ENCODE data around the gene CTDP1. TPM values are rescaled to one million over a fixed set of nuclear protein-coding genes. Genes with fewer than 3 reads are reported as not detected.

The CTDP1 gene
- total and polyA plus RNA-seq, 4 donors = 2.7 to 13.9 (median 10.5) TPM

DNA sequence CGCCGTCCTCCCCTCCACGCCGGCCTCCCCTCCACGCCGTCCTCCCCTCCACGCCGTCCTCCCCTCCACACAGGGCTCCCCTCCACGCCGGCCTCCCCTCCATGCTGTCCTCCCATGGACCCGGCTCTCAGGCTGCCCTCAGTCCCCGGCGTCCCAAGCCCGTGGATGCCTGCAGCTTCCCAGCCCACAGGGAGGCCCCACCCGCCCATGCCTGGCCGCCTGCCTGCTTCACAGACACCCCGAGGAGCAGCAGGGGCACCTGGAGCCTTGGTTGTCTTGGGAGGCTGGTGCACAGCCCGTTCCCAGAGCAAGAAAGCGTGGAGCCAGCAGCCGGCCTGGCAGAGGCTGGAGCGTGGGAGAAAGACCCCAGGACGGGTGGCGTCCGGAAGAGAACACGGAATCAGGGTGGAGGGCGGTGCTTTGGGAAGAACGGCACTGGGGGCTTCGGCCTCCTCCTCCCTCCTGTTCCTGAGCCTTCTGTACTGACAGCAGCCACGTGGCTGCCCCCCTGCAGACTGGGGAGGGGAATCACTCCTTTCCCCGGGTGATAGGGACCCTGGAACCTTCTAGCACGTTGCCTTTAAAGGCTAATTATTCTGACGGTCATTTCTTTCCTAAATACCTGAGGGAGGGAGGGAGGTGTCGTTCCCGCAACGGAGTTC lies 92.0 kb downstream of the CTDP1 start (continued):
- TF ChIP-seq, protein P1, sequence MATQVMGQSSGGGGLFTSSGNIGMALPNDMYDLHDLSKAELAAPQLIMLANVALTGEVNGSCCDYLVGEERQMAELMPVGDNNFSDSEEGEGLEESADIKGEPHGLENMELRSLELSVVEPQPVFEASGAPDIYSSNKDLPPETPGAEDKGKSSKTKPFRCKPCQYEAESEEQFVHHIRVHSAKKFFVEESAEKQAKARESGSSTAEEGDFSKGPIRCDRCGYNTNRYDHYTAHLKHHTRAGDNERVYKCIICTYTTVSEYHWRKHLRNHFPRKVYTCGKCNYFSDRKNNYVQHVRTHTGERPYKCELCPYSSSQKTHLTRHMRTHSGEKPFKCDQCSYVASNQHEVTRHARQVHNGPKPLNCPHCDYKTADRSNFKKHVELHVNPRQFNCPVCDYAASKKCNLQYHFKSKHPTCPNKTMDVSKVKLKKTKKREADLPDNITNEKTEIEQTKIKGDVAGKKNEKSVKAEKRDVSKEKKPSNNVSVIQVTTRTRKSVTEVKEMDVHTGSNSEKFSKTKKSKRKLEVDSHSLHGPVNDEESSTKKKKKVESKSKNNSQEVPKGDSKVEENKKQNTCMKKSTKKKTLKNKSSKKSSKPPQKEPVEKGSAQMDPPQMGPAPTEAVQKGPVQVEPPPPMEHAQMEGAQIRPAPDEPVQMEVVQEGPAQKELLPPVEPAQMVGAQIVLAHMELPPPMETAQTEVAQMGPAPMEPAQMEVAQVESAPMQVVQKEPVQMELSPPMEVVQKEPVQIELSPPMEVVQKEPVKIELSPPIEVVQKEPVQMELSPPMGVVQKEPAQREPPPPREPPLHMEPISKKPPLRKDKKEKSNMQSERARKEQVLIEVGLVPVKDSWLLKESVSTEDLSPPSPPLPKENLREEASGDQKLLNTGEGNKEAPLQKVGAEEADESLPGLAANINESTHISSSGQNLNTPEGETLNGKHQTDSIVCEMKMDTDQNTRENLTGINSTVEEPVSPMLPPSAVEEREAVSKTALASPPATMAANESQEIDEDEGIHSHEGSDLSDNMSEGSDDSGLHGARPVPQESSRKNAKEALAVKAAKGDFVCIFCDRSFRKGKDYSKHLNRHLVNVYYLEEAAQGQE (IDR thresholded peaks at IDR 0.05) = no peak

DNA sequence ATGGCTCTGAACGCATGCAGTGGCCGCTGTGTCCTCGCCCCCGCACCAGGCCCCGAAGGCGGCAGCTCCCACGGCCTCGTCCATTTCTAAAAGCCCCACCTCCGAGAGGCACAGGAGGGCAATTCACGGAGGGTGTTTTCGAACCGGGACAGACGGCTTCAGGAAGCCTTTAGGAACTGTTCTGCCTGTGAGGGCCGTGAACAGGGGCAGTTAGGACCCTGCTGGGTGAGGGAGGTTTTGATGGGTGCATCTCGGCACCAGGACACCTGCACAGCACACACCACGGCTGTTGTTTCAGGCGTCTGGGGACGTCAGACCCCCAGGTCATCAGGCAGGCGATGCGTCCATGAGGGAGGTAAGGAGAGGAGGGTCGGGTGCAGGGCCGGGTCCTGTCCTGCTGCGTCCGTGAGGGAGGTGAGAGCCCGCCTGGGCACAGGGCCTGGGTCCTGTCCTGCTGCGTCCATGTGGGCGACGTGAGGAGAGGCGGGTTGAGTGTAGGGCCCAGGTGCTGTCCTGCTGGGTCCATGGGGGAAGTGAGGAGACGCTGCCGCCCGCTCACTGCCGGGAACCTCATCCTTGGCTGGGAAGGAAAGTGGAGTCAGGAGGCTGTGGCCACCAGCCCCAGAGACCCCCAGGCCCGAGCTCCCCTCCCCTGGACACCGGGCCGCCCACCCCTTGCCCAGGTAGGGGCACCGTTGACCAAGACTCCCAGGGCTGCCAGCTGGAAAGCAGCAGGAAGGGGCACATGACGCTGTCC lies 92.7 kb downstream of the CTDP1 start:
- H3K9me3 ChIP-seq (ENCODE audit: control insufficient read depth in 4 of 4, low read length in 3 of 4) = peaks cover 0 to 7% (median 4%) of the 10 kb centered on the region in 4 donors
- no peak overlapping the region for H3K9ac ChIP-seq (ENCODE audit: low read depth in 1 of 2, low read length in 2 of 2)
- no peak overlapping the region for H3K27ac ChIP-seq (ENCODE audit: low read depth in 1 of 2, low read length in 2 of 2)
- WGBS = 82% methylated on average over 38 of the region's 38 CpGs
- no peaks in the 10 kb centered on the region for H3K4me1 ChIP-seq (ENCODE audit: control insufficient read depth in 4 of 4, insufficient read depth in 4 of 4, low read length in 3 of 4)
- H3K27me3 ChIP-seq (ENCODE audit: control insufficient read depth in 4 of 4, insufficient read depth in 4 of 4, low read length in 3 of 4) = no peaks in the 10 kb centered on the region
- H3K36me3 ChIP-seq (ENCODE audit: control insufficient read depth in 4 of 4, insufficient read depth in 3 of 4, low read depth in 1 of 4, low read length in 3 of 4) = peaks cover 0 to 2% (median 0%) of the 10 kb centered on the region in 4 donors
- no peak for DNase-seq (ENCODE audit: low spot score)
- no peak overlapping the region for H3K4me3 ChIP-seq (ENCODE audit: low read depth in 1 of 3, low read length in 3 of 3)
- TF ChIP-seq, protein P2, sequence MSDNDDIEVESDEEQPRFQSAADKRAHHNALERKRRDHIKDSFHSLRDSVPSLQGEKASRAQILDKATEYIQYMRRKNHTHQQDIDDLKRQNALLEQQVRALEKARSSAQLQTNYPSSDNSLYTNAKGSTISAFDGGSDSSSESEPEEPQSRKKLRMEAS (IDR thresholded peaks at IDR 0.05) = no peak
- TF ChIP-seq, protein P3, sequence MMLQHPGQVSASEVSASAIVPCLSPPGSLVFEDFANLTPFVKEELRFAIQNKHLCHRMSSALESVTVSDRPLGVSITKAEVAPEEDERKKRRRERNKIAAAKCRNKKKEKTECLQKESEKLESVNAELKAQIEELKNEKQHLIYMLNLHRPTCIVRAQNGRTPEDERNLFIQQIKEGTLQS (IDR thresholded peaks at IDR 0.05) = no peak
- TF ChIP-seq TAF1 (conservative IDR thresholded peaks at IDR 0.05) = no peak
- no peak for TF ChIP-seq FOXA1 (IDR thresholded peaks at IDR 0.05)
- no peak for TF ChIP-seq RAD21 (IDR thresholded peaks at IDR 0.05)

DNA sequence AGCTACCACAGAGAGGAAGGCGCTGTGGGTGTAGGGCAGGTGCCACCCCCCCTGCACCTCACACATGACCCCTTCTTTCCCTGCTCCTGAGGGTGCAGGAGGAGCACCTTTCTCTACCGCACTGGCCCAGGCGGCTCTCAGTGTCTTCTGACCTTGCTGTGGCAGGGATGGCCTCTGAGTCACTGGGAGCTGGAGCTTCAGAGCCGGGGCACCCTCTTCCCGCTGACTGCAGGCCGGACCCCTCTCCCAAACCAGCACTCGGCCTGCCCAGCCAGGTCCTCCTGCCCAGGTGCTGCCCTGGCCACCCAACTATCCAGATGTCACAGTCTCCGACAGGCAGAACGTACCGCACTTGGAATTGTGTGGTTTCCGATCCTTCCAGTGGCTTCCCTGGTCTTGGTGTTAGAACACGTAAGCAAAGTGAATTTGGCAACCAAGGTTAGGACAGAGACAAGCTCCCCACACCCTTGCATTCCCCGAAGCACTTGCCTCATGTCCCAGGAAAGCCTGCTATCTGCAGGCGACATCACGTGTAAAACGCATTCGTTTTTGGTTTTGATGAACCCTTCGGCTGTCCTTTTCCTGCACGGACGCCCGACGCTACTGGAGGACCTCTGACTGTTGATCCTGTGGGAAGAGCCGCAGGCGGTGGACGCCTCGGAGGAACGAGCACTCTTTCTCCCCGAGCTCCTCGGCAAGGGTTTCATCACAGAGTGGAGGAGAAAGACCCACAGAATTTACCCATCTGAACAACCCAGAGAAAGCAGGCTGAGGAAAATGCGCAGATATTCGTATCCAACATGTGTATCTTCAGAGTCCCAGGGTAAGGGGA lies 93.5 kb downstream of the CTDP1 start:
- H3K36me3 ChIP-seq (ENCODE audit: control insufficient read depth in 4 of 4, insufficient read depth in 3 of 4, low read depth in 1 of 4, low read length in 3 of 4) = peaks cover 0 to 2% (median 0%) of the 10 kb centered on the region in 4 donors
- no peak overlapping the region for H3K4me3 ChIP-seq (ENCODE audit: low read depth in 1 of 3, low read length in 3 of 3)
- no peak overlapping the region for H3K9ac ChIP-seq (ENCODE audit: low read depth in 1 of 2, low read length in 2 of 2)
- WGBS = 91% methylated on average over 31 of the region's 31 CpGs
- TF ChIP-seq TAF1 (conservative IDR thresholded peaks at IDR 0.05) (no peak), HNF4G (IDR thresholded peaks at IDR 0.05) (no peak), YY1 (IDR thresholded peaks at IDR 0.05) (no peak), EGR1 (IDR thresholded peaks at IDR 0.05; ENCODE audit: low read depth in 2 of 2) (no peak), SP1 (IDR thresholded peaks at IDR 0.05) (no peak)
- TF ChIP-seq, protein P4, sequence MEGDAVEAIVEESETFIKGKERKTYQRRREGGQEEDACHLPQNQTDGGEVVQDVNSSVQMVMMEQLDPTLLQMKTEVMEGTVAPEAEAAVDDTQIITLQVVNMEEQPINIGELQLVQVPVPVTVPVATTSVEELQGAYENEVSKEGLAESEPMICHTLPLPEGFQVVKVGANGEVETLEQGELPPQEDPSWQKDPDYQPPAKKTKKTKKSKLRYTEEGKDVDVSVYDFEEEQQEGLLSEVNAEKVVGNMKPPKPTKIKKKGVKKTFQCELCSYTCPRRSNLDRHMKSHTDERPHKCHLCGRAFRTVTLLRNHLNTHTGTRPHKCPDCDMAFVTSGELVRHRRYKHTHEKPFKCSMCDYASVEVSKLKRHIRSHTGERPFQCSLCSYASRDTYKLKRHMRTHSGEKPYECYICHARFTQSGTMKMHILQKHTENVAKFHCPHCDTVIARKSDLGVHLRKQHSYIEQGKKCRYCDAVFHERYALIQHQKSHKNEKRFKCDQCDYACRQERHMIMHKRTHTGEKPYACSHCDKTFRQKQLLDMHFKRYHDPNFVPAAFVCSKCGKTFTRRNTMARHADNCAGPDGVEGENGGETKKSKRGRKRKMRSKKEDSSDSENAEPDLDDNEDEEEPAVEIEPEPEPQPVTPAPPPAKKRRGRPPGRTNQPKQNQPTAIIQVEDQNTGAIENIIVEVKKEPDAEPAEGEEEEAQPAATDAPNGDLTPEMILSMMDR (IDR thresholded peaks at IDR 0.05; ENCODE audit: low read depth, low read length, missing input control) = no peak
- TF ChIP-seq, protein P2 (IDR thresholded peaks at IDR 0.05) = no peak
- TF ChIP-seq, protein P5, sequence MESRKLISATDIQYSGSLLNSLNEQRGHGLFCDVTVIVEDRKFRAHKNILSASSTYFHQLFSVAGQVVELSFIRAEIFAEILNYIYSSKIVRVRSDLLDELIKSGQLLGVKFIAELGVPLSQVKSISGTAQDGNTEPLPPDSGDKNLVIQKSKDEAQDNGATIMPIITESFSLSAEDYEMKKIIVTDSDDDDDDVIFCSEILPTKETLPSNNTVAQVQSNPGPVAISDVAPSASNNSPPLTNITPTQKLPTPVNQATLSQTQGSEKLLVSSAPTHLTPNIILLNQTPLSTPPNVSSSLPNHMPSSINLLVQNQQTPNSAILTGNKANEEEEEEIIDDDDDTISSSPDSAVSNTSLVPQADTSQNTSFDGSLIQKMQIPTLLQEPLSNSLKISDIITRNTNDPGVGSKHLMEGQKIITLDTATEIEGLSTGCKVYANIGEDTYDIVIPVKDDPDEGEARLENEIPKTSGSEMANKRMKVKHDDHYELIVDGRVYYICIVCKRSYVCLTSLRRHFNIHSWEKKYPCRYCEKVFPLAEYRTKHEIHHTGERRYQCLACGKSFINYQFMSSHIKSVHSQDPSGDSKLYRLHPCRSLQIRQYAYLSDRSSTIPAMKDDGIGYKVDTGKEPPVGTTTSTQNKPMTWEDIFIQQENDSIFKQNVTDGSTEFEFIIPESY (IDR thresholded peaks at IDR 0.05) = no peak
- no peaks in the 10 kb centered on the region for H3K4me1 ChIP-seq (ENCODE audit: control insufficient read depth in 4 of 4, insufficient read depth in 4 of 4, low read length in 3 of 4)
- DNase-seq (ENCODE audit: low spot score) = no peak
- H3K27me3 ChIP-seq (ENCODE audit: control insufficient read depth in 4 of 4, insufficient read depth in 4 of 4, low read length in 3 of 4) = no peaks in the 10 kb centered on the region
- peaks cover 0 to 7% (median 1%) of the 10 kb centered on the region in 4 donors for H3K9me3 ChIP-seq (ENCODE audit: control insufficient read depth in 4 of 4, low read length in 3 of 4)
- no peak overlapping the region for H3K27ac ChIP-seq (ENCODE audit: low read depth in 1 of 2, low read length in 2 of 2)

Measured in liver (tissue), 9 donors.